Fibroblast of lung (primary cell): ENCODE data around the gene DZIP1L. TPM values are rescaled to one million over a fixed set of nuclear protein-coding genes. Genes with fewer than 3 reads are reported as not detected.
"Not testable (repeated sequence)": the region's sequence is repeated elsewhere in the genome, so short reads cannot be mapped to it uniquely, and the experiment has no call there.

Experiments used
- DNase-seq, 2 donors: peaks; one replicate each; pipeline versions ENCODE4 v3.0.0 to v3.0.0-alpha.2; 2010; ENCODE audit warnings: low read depth in 2 of 2
- H2AFZ ChIP-seq: 2 replicates; pipeline ENCODE4 v1.5.1; 2012; ENCODE audit warnings: low read length, control low read depth, inconsistent platforms
- H3K27ac ChIP-seq: 2 replicates; pipeline ENCODE4 v1.5.1; 2011; ENCODE audit warnings: low read length, control low read depth; ENCODE audit not compliant: insufficient read depth
- H3K27me3 ChIP-seq: 2 replicates; pipeline ENCODE4 v1.5.1; 2011; ENCODE audit warnings: mild to moderate bottlenecking, low read length; ENCODE audit not compliant: control insufficient read depth, insufficient read depth
- H3K36me3 ChIP-seq: 2 replicates; pipeline ENCODE4 v1.5.1; 2011; ENCODE audit warnings: low read length; ENCODE audit not compliant: control insufficient read depth, insufficient read depth
- H3K4me1 ChIP-seq: 2 replicates; pipeline ENCODE4 v1.5.1; 2011; ENCODE audit warnings: low read length; ENCODE audit not compliant: control insufficient read depth, insufficient read depth; ENCODE audit errors: extremely low read depth
- H3K4me2 ChIP-seq: 2 replicates; pipeline ENCODE4 v1.5.1; 2011; ENCODE audit warnings: low read length, control low read depth; ENCODE audit not compliant: insufficient read depth; ENCODE audit errors: extremely low read depth
- H3K4me3 ChIP-seq, 4 experiments: fragments of 200-600 bp in 1 of 4; sonication (generic) in 1 of 4; replicated peaks in 1 of 4; 2 replicates each; pipeline ENCODE4 v1.5.1; 2011 to 2016; ENCODE audit warnings: low read length in 4 of 4, low read depth in 3 of 4, mild to moderate bottlenecking in 3 of 4, control low read depth in 2 of 4, inconsistent platforms in 1 of 4, mixed read lengths in 1 of 4; ENCODE audit not compliant: insufficient read depth in 1 of 4; ENCODE audit errors: control extremely low read depth in 1 of 4
- H3K79me2 ChIP-seq: 2 replicates; pipeline ENCODE4 v1.5.1; 2012; ENCODE audit warnings: mild to moderate bottlenecking, low read length, inconsistent platforms; ENCODE audit not compliant: control insufficient read depth, insufficient read depth
- H3K9ac ChIP-seq: 2 replicates; pipeline ENCODE4 v1.5.1; 2011; ENCODE audit warnings: mild to moderate bottlenecking, low read length, control low read depth; ENCODE audit not compliant: insufficient read depth
- H3K9me3 ChIP-seq: 2 replicates; pipeline ENCODE4 v1.5.1; 2012; ENCODE audit warnings: low read depth, low read length; ENCODE audit not compliant: control insufficient read depth, insufficient read depth
- H4K20me1 ChIP-seq: 2 replicates; pipeline ENCODE4 v1.5.1; 2011; ENCODE audit warnings: low read length; ENCODE audit not compliant: control insufficient read depth, insufficient read depth; ENCODE audit errors: extremely low read depth
- CTCF ChIP-seq, 2 donors: IDR thresholded peaks in 1 of 2; conservative IDR thresholded peaks in 1 of 2; 1 replicate in 1 of 2; 2 replicates in 1 of 2; pipeline ENCODE4 v1.5.1; 2011 to 2012; ENCODE audit warnings: low read length in 2 of 2, control low read depth in 1 of 2, inconsistent platforms in 1 of 2, low read depth in 1 of 2, mild to moderate bottlenecking in 1 of 2
- EZH2 ChIP-seq: IDR thresholded peaks from 2 replicates; pipeline ENCODE4 v1.5.1; 2012; ENCODE audit warnings: low read length, control low read depth, mild to moderate bottlenecking; ENCODE audit errors: missing control alignments
- polyA plus RNA-seq, 2 donors: library from polyadenylated mRNA; depleted of rRNA in 1 of 2; stranded (reverse) in 1 of 2; unstranded in 1 of 2; fragments of >200 nt; gene quantifications; 2 replicates each; pipeline ENCODE4 v1.2.1, GENCODE V29; 2011 to 2012; ENCODE audit warnings: missing spikeins in 1 of 2
- total RNA-seq: library from RNA; depleted of rRNA; stranded (reverse); fragments of >200 nt; gene quantifications from 2 replicates; pipeline ENCODE4 v1.2.1, GENCODE V29; 2014

DZIP1L gene
- total and polyA plus RNA-seq, 2 donors (not counting 1 experiment from before 2014, with no cell fraction given) = 8.9 to 22.6 TPM

- no peak overlapping the region for H3K4me2 ChIP-seq
- H2AFZ ChIP-seq = no peak overlapping the region
- H3K79me2 ChIP-seq = no peaks in the 10 kb centered on the region
- no peak overlapping the region for H3K27ac ChIP-seq
- no peaks in the 10 kb centered on the region for H4K20me1 ChIP-seq
- DNase-seq = no peak
- H3K36me3 ChIP-seq = no peaks in the 10 kb centered on the region
- H3K4me3 ChIP-seq = no peak overlapping the region
- no peaks in the 10 kb centered on the region for H3K4me1 ChIP-seq
- H3K27me3 ChIP-seq = no peaks in the 10 kb centered on the region
- H3K9me3 ChIP-seq = no peaks in the 10 kb centered on the region
- no peak for TF ChIP-seq CTCF (conservative IDR thresholded peaks at IDR 0.05 in 1 of 2, IDR thresholded peaks at IDR 0.05 in 1 of 2; ENCODE audit: low read depth in 1 of 2, low read length in 2 of 2)
- H3K9ac ChIP-seq = no peak overlapping the region
Observed at GRCh38 chr3:138157743-138158142, 42.3 kb upstream of the DZIP1L start.

GRCh38 chr3:138154534-138154933 lies 39.1 kb upstream of the DZIP1L start:
- no peak for TF ChIP-seq CTCF (conservative IDR thresholded peaks at IDR 0.05 in 1 of 2, IDR thresholded peaks at IDR 0.05 in 1 of 2; ENCODE audit: low read depth in 1 of 2, low read length in 2 of 2)
- TF ChIP-seq EZH2 = no peak
- H3K9me3 ChIP-seq = no peaks in the 10 kb centered on the region
- H3K9ac ChIP-seq = no peak overlapping the region
- H4K20me1 ChIP-seq = no peaks in the 10 kb centered on the region
- no peaks in the 10 kb centered on the region for H3K27me3 ChIP-seq
- no peak for DNase-seq
- no peak overlapping the region for H2AFZ ChIP-seq
- no peak overlapping the region for H3K4me2 ChIP-seq
- H3K4me1 ChIP-seq = no peaks in the 10 kb centered on the region
- H3K27ac ChIP-seq = no peak overlapping the region
- no peaks in the 10 kb centered on the region for H3K79me2 ChIP-seq
- H3K36me3 ChIP-seq = no peaks in the 10 kb centered on the region
- H3K4me3 ChIP-seq = no peak overlapping the region

GRCh38 chr3:138148503-138148902 lies 33.1 kb upstream of the DZIP1L start:
- Histone ChIP-seq H2AFZ (no peak overlapping the region), H3K27ac (no peak overlapping the region), H3K9me3 (no peaks in the 10 kb centered on the region), H3K27me3 (no peaks in the 10 kb centered on the region), H3K9ac (no peak overlapping the region), H4K20me1 (no peaks in the 10 kb centered on the region), H3K36me3 (no peaks in the 10 kb centered on the region), H3K4me1 (no peaks in the 10 kb centered on the region), H3K79me2 (no peaks in the 10 kb centered on the region), H3K4me2 (no peak overlapping the region), H3K4me3 (no peak overlapping the region)
- TF ChIP-seq EZH2 (no peak), CTCF (conservative IDR thresholded peaks at IDR 0.05 in 1 of 2, IDR thresholded peaks at IDR 0.05 in 1 of 2; ENCODE audit: low read depth in 1 of 2, low read length in 2 of 2) (no peak)
- no peak for DNase-seq

- DNase-seq, H3K36me3 ChIP-seq, H3K4me2 ChIP-seq, H3K79me2 ChIP-seq, H3K27ac ChIP-seq, H3K27me3 ChIP-seq, H3K9ac ChIP-seq, H3K9me3 ChIP-seq, H4K20me1 ChIP-seq, H3K4me1 ChIP-seq, H3K4me3 ChIP-seq, H2AFZ ChIP-seq: not testable (repeated sequence)
Observed at GRCh38 chr3:138142181-138142580, 26.8 kb upstream of the DZIP1L start.
